ENCODE results near the gene SPRED3. TPM values are rescaled to one million over a fixed set of nuclear protein-coding genes. Genes with fewer than 3 reads are reported as not detected.
A peak's percentile ranks its signal among the peaks of the same experiment; 100 is the strongest.

The SPRED3 gene
- total and polyA plus RNA-seq, 9 of the 15 experiments (the other 6 are each of a cell fraction or from before 2014, with no cell fraction given) = 0.05 to 1.3 (median 0.36) TPM

- TF ChIP-seq CUX1 (CRISPR knock-in tag; IDR thresholded peaks at IDR 0.05) = no peak
- TF ChIP-seq, protein P1, sequence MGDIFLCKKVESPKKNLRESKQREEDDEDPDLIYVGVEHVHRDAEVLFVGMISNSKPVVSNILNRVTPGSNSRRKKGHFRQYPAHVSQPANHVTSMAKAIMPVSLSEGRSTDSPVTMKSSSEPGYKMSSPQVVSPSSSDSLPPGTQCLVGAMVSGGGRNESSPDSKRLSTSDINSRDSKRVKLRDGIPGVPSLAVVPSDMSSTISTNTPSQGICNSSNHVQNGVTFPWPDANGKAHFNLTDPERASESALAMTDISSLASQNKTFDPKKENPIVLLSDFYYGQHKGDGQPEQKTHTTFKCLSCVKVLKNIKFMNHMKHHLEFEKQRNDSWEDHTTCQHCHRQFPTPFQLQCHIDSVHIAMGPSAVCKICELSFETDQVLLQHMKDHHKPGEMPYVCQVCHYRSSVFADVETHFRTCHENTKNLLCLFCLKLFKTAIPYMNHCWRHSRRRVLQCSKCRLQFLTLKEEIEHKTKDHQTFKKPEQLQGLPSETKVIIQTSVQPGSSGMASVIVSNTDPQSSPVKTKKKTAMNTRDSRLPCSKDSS (IDR thresholded peaks at IDR 0.05; ENCODE audit: low read depth, partially characterized antibody) = no peak
- TF ChIP-seq SRSF9 (IDR thresholded peaks at IDR 0.05; ENCODE audit: borderline replicate concordance, low read depth, low read length) = no peak
- TF ChIP-seq DMBX1 (CRISPR knock-in tag; IDR thresholded peaks at IDR 0.05; ENCODE audit: borderline replicate concordance) = no peak
- TF ChIP-seq USF2 (CRISPR knock-in tag; IDR thresholded peaks at IDR 0.05) = peak; percentile 77
- no peak for TF ChIP-seq PHF21A (IDR thresholded peaks at IDR 0.05; ENCODE audit: borderline replicate concordance, low read depth)
- no peak for TF ChIP-seq SMAD3 (CRISPR knock-in tag; conservative IDR thresholded peaks at IDR 0.05)
- TF ChIP-seq BHLHE40 (IDR thresholded peaks at IDR 0.05; ENCODE audit: low read length) = peak; percentile 52; the same call in 1 of the 2 replicates
- TF ChIP-seq, protein P2, sequence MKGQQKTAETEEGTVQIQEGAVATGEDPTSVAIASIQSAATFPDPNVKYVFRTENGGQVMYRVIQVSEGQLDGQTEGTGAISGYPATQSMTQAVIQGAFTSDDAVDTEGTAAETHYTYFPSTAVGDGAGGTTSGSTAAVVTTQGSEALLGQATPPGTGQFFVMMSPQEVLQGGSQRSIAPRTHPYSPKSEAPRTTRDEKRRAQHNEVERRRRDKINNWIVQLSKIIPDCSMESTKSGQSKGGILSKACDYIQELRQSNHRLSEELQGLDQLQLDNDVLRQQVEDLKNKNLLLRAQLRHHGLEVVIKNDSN (CRISPR knock-in tag; IDR thresholded peaks at IDR 0.05) = peak; percentile 80
- TF ChIP-seq TOE1 (IDR thresholded peaks at IDR 0.05; ENCODE audit: borderline replicate concordance) = peak; percentile 79; the same call in 1 of the 2 replicates
- TF ChIP-seq TOE1 (CRISPR knock-in tag; IDR thresholded peaks at IDR 0.05; ENCODE audit: borderline replicate concordance, low read depth) = no peak
These were observed 816 bp downstream of the SPRED3 start (continued) for GRCh38 chr19:38389101-38389925.
